ENCODE results near the gene RERE. TPM values are rescaled to one million over a fixed set of nuclear protein-coding genes. Genes with fewer than 3 reads are reported as not detected.

Gene RERE
- total and polyA plus RNA-seq, 2 experiments from 2014 or later: 39.8 to 62.8 TPM

DNA sequence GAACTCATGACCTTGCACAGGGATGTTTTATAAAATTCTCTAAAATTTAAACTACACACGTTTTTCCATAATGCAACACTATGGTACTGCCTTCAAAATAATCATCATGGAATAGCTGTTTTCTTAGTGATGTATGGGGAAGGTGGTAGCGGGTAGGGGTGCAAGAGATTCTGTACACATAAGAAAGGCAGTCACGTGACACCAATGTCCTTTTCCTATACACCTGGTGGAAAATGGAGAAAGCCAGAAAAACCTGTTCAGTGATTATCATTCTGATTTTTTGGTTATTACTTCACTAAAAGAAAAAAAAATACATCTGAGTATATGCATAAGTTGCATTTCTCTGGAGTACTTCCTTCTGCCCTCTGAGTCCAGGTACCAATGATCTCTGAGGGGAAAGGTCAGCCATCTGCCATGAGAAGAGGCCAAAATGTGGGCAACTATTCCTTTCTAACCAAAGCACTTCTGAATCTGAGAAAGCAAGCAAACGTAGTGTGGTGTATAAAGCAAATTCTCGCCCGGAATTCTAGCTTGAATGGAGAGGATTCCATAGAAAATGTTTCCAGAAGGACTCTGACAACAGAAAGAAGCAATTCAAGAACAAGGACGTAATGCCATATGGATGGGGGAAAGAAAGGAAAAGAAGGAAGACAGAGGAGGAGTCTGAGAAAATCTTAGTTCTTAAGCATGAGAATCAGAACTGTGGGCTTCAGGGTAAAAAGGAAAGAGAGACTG is 137.3 kb downstream of the RERE start:
- peak overlapping the region; percentile 64 for H3K27ac ChIP-seq
- 73% methylated on average over 7 of the region's 7 CpGs for WGBS (ENCODE audit: low lambda C conversion rate, missing lambda C conversion rate)
- no peaks in the 10 kb centered on the region for H3K9me3 ChIP-seq (ENCODE audit: low read depth)
- peaks cover 20% of the 10 kb centered on the region for H4K20me1 ChIP-seq (ENCODE audit: insufficient read depth, poor library complexity, severe bottlenecking)
- H3K27me3 ChIP-seq: no peaks in the 10 kb centered on the region
- peaks cover 100% of the 10 kb centered on the region for H3K79me2 ChIP-seq
- H3K4me2 ChIP-seq: peak overlapping the region; percentile 78
- H3K9me2 ChIP-seq (replicated peaks; ENCODE audit: insufficient read depth): no peaks in the 10 kb centered on the region
- TF ChIP-seq EZH2 (IDR thresholded peaks at IDR 0.05; ENCODE audit: borderline replicate concordance) (no peak), EZH2phosphoT487 (IDR thresholded peaks at IDR 0.05; ENCODE audit: low read depth, severe bottlenecking, unreplicated experiment) (no peak)
- TF ChIP-seq, protein P1, sequence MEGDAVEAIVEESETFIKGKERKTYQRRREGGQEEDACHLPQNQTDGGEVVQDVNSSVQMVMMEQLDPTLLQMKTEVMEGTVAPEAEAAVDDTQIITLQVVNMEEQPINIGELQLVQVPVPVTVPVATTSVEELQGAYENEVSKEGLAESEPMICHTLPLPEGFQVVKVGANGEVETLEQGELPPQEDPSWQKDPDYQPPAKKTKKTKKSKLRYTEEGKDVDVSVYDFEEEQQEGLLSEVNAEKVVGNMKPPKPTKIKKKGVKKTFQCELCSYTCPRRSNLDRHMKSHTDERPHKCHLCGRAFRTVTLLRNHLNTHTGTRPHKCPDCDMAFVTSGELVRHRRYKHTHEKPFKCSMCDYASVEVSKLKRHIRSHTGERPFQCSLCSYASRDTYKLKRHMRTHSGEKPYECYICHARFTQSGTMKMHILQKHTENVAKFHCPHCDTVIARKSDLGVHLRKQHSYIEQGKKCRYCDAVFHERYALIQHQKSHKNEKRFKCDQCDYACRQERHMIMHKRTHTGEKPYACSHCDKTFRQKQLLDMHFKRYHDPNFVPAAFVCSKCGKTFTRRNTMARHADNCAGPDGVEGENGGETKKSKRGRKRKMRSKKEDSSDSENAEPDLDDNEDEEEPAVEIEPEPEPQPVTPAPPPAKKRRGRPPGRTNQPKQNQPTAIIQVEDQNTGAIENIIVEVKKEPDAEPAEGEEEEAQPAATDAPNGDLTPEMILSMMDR (IDR thresholded peaks at IDR 0.05; ENCODE audit: poor library complexity): no peak
- H3K4me1 ChIP-seq (ENCODE audit: insufficient read depth): peaks cover 28% of the 10 kb centered on the region
- no peak overlapping the region for H2AFZ ChIP-seq
- no peak for DNase-seq (ENCODE audit: low spot score)
- H3K4me3 ChIP-seq: no peak overlapping the region
- no peaks in the 10 kb centered on the region for H3K36me3 ChIP-seq (replicated peaks; ENCODE audit: insufficient read depth, low read depth)

- Histone ChIP-seq H2AFZ (no peak overlapping the region), H3K9me3 (ENCODE audit: low read depth) (no peaks in the 10 kb centered on the region), H3K27ac (peak overlapping the region; percentile 64), H3K27me3 (no peaks in the 10 kb centered on the region), H3K4me3 (no peak overlapping the region), H3K79me2 (peaks cover 100% of the 10 kb centered on the region), H3K4me2 (peak overlapping the region; percentile 78), H3K36me3 (replicated peaks; ENCODE audit: insufficient read depth, low read depth) (no peaks in the 10 kb centered on the region), H4K20me1 (ENCODE audit: insufficient read depth, poor library complexity, severe bottlenecking) (peaks cover 24% of the 10 kb centered on the region), H3K9me2 (replicated peaks; ENCODE audit: insufficient read depth) (no peaks in the 10 kb centered on the region), H3K4me1 (ENCODE audit: insufficient read depth) (peaks cover 35% of the 10 kb centered on the region)
- WGBS (ENCODE audit: low lambda C conversion rate, missing lambda C conversion rate): 58% methylated on average over 2 of the region's 2 CpGs
- TF ChIP-seq, protein P1 (IDR thresholded peaks at IDR 0.05; ENCODE audit: poor library complexity): no peak
- TF ChIP-seq EZH2 (IDR thresholded peaks at IDR 0.05; ENCODE audit: borderline replicate concordance) (no peak), EZH2phosphoT487 (IDR thresholded peaks at IDR 0.05; ENCODE audit: low read depth, severe bottlenecking, unreplicated experiment) (no peak)
- no peak for DNase-seq (ENCODE audit: low spot score)
Observed at GRCh38 chr1:8679395-8679800, 138.0 kb downstream of the RERE start.

- TF ChIP-seq, protein P1 (IDR thresholded peaks at IDR 0.05; ENCODE audit: poor library complexity): no peak
- TF ChIP-seq EZH2phosphoT487 (IDR thresholded peaks at IDR 0.05; ENCODE audit: low read depth, severe bottlenecking, unreplicated experiment) (no peak), EZH2 (IDR thresholded peaks at IDR 0.05; ENCODE audit: borderline replicate concordance) (no peak)
- Histone ChIP-seq H3K79me2 (peaks cover 100% of the 10 kb centered on the region), H2AFZ (no peak overlapping the region), H3K4me2 (peak overlapping the region; percentile 78), H3K9me2 (replicated peaks; ENCODE audit: insufficient read depth) (no peaks in the 10 kb centered on the region), H3K9me3 (ENCODE audit: low read depth) (no peaks in the 10 kb centered on the region), H3K4me3 (no peak overlapping the region), H4K20me1 (ENCODE audit: insufficient read depth, poor library complexity, severe bottlenecking) (peaks cover 27% of the 10 kb centered on the region), H3K4me1 (ENCODE audit: insufficient read depth) (peaks cover 40% of the 10 kb centered on the region), H3K27me3 (no peaks in the 10 kb centered on the region), H3K36me3 (replicated peaks; ENCODE audit: insufficient read depth, low read depth) (no peaks in the 10 kb centered on the region), H3K27ac (peak overlapping the region; percentile 64)
- DNase-seq (ENCODE audit: low spot score): no peak
- WGBS (ENCODE audit: low lambda C conversion rate, missing lambda C conversion rate): 79% methylated on average over 4 of the region's 4 CpGs
Observed at GRCh38 chr1:8678673-8679394, 138.6 kb downstream of the RERE start.

Data from hepatocyte (in vitro differentiated cells).